ENCODE results near the gene PIM2.

The PIM2 gene

DNA sequence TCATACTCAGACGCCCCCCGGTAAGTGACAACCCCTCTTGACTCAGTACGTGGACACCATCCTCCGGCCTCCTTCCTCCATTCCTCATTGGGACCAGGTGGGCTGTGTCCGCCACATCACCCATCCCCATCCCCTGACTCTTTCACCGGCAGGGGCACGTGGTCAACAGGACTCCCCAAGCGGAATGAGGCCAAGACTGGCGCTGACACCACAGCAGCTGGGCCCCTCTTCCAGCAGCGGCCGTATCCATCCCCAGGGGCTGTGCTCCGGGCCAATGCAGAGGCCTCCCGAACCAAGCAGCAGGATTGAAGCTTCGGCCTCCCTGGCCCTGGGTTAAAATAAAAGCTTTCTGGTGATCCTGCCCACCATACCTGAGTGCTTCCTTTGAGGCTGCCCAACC lies 16.0 kb downstream of the PIM2 start:
- Histone ChIP-seq H3K9ac (ENCODE audit: low read depth, low read length) (no peak overlapping the region), H3K4me1 (ENCODE audit: insufficient read depth, low read length) (no peaks in the 10 kb centered on the region), H3K36me3 (ENCODE audit: insufficient read depth, low read depth, low read length) (peaks cover 55% of the 10 kb centered on the region), H3K27ac (ENCODE audit: low read length) (no peak overlapping the region), H3K27me3 (ENCODE audit: insufficient read depth, low read length) (no peaks in the 10 kb centered on the region), H3K4me3 (ENCODE audit: low read length) (no peak overlapping the region), H3K9me3 (ENCODE audit: insufficient read depth, low read depth, low read length) (no peaks in the 10 kb centered on the region)

DNA sequence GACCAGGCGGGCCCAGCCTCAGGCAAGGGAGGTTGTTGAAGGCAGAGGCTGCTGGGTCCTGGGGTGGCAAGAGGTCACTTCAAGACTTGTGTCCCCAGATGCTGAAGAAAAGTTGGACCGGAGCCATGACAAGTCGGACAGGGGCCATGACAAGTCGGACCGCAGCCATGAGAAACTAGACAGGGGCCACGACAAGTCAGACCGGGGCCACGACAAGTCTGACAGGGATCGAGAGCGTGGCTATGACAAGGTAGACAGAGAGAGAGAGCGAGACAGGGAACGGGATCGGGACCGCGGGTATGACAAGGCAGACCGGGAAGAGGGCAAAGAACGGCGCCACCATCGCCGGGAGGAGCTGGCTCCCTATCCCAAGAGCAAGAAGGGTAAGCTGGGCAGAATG lies 16.7 kb downstream of the PIM2 start:
- peaks cover 55% of the 10 kb centered on the region for H3K36me3 ChIP-seq (ENCODE audit: insufficient read depth, low read depth, low read length)
- H3K27me3 ChIP-seq (ENCODE audit: insufficient read depth, low read length) = no peaks in the 10 kb centered on the region
- H3K4me3 ChIP-seq (ENCODE audit: low read length) = no peak overlapping the region
- H3K27ac ChIP-seq (ENCODE audit: low read length) = no peak overlapping the region
- H3K4me1 ChIP-seq (ENCODE audit: insufficient read depth, low read length) = no peaks in the 10 kb centered on the region
- no peaks in the 10 kb centered on the region for H3K9me3 ChIP-seq (ENCODE audit: insufficient read depth, low read depth, low read length)
- H3K9ac ChIP-seq (ENCODE audit: low read depth, low read length) = no peak overlapping the region

DNA sequence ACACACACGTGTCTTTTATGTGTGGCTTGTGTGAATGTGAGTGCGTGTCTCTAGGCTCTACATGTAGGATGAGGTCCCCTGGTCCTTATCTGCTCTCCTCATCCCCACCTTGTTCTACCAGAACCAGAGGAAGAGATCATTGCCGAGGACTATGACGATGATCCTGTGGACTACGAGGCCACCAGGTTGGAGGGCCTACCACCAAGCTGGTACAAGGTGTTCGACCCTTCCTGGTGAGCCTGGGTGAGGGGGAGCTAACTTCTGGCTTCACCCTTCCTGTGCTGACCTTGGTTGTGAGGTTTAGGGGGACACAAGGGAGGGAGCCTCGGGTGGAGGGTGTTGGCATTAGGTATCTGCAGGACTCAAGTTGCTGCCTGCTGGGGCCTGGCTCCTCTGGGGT lies 17.8 kb downstream of the PIM2 start:
- no peaks in the 10 kb centered on the region for H3K9me3 ChIP-seq (ENCODE audit: insufficient read depth, low read depth, low read length)
- no peak overlapping the region for H3K4me3 ChIP-seq (ENCODE audit: low read length)
- H3K27me3 ChIP-seq (ENCODE audit: insufficient read depth, low read length) = no peaks in the 10 kb centered on the region
- no peak overlapping the region for H3K9ac ChIP-seq (ENCODE audit: low read depth, low read length)
- H3K27ac ChIP-seq (ENCODE audit: low read length) = no peak overlapping the region
- H3K4me1 ChIP-seq (ENCODE audit: insufficient read depth, low read length) = peaks cover 3% of the 10 kb centered on the region; the same call in 1 of the 2 replicates
- H3K36me3 ChIP-seq (ENCODE audit: insufficient read depth, low read depth, low read length) = peaks cover 49% of the 10 kb centered on the region

DNA sequence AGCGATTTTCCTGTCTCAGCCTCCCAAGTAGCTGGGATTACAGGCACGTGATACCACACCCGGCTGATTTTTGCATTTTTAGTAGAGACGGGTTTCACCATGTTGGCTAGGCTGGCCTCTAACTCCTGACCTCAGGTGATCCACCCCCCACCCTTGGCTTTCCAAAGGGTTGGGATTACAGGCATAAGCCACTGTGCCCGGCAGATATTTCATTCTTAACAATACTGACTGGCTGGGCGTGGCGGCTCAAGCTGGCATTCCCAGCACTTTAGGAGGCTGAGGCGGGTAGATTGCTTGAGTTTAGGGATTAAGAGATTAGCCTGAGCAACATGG lies 19.8 kb downstream of the PIM2 start:
- no peaks in the 10 kb centered on the region for H3K9me3 ChIP-seq (ENCODE audit: insufficient read depth, low read depth, low read length)
- peaks cover 3% of the 10 kb centered on the region; the same call in 1 of the 2 replicates for H3K4me1 ChIP-seq (ENCODE audit: insufficient read depth, low read length)
- H3K9ac ChIP-seq (ENCODE audit: low read depth, low read length) = no peak overlapping the region
- no peak overlapping the region for H3K4me3 ChIP-seq (ENCODE audit: low read length)
- peaks cover 56% of the 10 kb centered on the region for H3K36me3 ChIP-seq (ENCODE audit: insufficient read depth, low read depth, low read length)
- no peaks in the 10 kb centered on the region for H3K27me3 ChIP-seq (ENCODE audit: insufficient read depth, low read length)
- H3K27ac ChIP-seq (ENCODE audit: low read length) = no peak overlapping the region

DNA sequence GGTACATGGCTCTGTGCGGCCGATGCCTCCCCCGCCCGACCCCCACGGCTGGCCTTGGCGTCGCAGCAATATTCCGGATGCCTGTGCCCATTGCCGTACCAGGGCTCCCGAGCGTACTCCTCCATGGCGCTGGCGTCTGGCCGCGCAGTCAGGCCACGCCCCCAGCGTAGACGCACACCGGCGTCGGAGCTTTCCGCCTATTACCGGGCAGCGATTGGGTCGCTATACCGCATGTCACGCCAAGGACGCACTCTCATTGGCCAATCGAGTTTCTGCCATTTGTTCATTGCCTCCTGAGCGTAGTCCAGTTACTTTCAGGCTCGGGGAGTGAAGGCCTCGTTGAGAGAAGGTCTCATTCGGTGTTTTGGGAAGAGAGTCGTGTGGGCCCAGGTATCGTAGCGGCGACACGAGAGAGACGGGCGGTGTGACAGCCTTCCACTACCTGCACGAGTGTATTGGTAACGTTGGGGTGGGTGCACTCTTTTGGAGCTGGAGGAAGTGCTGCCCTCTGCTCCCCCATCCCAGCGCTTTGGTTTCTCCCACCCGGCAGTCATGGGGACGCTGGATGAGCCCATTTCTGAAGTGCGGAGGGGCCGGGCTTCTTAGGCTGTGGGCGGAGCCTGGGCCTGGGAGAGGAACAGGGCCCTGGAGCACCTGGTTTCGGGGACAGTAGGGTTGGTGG lies 21.1 kb downstream of the PIM2 start, which contains the start of the genes PQBP1 and TIMM17B:
PQBP1 (plus strand) TSS at position 306 of the 682 bp plus-strand sequence. CDS start 580 bp downstream, outside the sequence.
TIMM17B (minus strand) TSS at position 144 of the 682 bp plus-strand sequence; CDS start at position 125, 19 bp downstream.
- H3K9me3 ChIP-seq (ENCODE audit: insufficient read depth, low read depth, low read length) = no peaks in the 10 kb centered on the region
- peak within 1 kb of the TSS; percentile 91 for H3K4me3 ChIP-seq (ENCODE audit: low read length)
- peaks cover 3% of the 10 kb centered on the region; the same call in 1 of the 2 replicates for H3K4me1 ChIP-seq (ENCODE audit: insufficient read depth, low read length)
- H3K36me3 ChIP-seq (ENCODE audit: insufficient read depth, low read depth, low read length) = peaks cover 53% of the 10 kb centered on the region
- H3K27ac ChIP-seq (ENCODE audit: low read length) = peak within 1 kb of the TSS; percentile 27
- no peaks in the 10 kb centered on the region for H3K27me3 ChIP-seq (ENCODE audit: insufficient read depth, low read length)
- peak within 1 kb of the TSS; percentile 92 for H3K9ac ChIP-seq (ENCODE audit: low read depth, low read length)

DNA sequence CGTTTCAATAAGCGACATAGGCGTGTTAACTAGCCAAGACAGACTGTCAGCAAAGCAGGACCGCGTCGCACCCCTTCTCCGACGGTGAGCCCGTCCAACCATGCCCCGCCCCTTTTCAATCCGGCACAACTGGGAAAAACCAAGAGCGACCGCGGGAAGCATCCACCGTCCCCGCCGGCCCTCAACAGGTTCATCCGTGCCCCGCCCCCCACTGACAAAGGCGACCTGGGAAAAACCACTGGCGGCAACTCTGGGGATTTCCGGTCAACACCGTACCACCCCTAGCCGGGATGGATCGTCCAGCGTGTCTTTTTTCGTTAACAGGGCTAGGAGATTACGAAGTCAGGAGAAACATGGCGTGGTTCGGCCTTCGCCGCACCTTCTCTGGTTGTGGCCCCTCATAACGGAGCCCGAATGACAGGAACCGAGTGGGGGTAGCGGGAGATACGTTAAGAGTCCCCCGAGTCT lies 21.6 kb downstream of the PIM2 start:
- Histone ChIP-seq H3K36me3 (ENCODE audit: insufficient read depth, low read depth, low read length) (peaks cover 47% of the 10 kb centered on the region), H3K27ac (ENCODE audit: low read length) (peak overlapping the region; percentile 27), H3K4me1 (ENCODE audit: insufficient read depth, low read length) (peaks cover 3% of the 10 kb centered on the region; the same call in 1 of the 2 replicates), H3K4me3 (ENCODE audit: low read length) (peak overlapping the region; percentile 91), H3K9ac (ENCODE audit: low read depth, low read length) (peak overlapping the region; percentile 92), H3K9me3 (ENCODE audit: insufficient read depth, low read depth, low read length) (no peaks in the 10 kb centered on the region), H3K27me3 (ENCODE audit: insufficient read depth, low read length) (no peaks in the 10 kb centered on the region)

DNA sequence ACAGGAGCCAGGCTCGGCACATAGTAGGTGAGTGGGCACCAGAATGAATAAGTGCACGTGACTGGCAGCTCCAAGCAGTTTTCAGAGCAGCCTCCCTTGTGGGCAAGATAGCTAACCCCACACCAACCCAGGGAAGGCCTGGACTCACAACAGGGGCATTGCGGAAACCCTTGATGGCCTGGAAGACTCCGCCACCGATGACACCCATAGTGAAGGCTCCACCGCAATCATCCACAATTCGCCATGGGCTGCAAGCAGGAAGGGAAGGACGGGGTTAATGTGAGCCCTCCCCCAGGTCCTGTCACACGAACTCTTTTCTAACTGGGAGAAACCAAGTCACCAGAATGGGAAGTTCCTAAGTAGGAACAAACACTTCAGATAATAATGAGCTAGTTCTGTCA lies 22.2 kb downstream of the PIM2 start:
- H3K27ac ChIP-seq (ENCODE audit: low read length) = no peak overlapping the region
- H3K27me3 ChIP-seq (ENCODE audit: insufficient read depth, low read length) = no peaks in the 10 kb centered on the region

DNA sequence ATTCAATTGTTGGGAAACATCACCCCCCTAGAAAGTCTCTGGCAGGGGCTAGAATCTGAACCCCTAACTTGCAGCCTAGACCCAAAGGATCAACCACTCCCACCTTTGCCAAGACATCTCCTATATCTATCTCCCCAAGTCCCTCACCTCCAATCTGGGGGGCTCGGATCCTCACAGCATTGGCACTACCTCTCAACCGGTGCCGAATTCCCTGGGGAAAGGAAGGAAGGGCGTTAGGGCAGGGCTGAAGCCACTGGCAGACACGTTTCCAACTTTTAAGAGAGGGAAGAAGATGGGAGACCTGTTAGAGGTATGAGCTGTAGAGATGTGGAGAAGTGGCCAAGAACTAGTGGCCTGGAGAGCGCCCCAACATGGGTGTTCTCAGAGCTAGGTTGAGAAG lies 23.9 kb downstream of the PIM2 start:
- Histone ChIP-seq H3K4me1 (ENCODE audit: insufficient read depth, low read length) (peaks cover 3% of the 10 kb centered on the region; the same call in 1 of the 2 replicates), H3K9ac (ENCODE audit: low read depth, low read length) (no peak overlapping the region), H3K4me3 (ENCODE audit: low read length) (no peak overlapping the region), H3K27ac (ENCODE audit: low read length) (no peak overlapping the region), H3K27me3 (ENCODE audit: insufficient read depth, low read length) (no peaks in the 10 kb centered on the region), H3K36me3 (ENCODE audit: insufficient read depth, low read depth, low read length) (peaks cover 32% of the 10 kb centered on the region; the same call in 1 of the 2 replicates), H3K9me3 (ENCODE audit: insufficient read depth, low read depth, low read length) (no peaks in the 10 kb centered on the region)

More for the DNA sequence above, 22.2 kb downstream of the PIM2 start:
- peaks cover 41% of the 10 kb centered on the region for H3K36me3 ChIP-seq (ENCODE audit: insufficient read depth, low read depth, low read length)
- no peaks in the 10 kb centered on the region for H3K9me3 ChIP-seq (ENCODE audit: insufficient read depth, low read depth, low read length)
- peaks cover 3% of the 10 kb centered on the region; the same call in 1 of the 2 replicates for H3K4me1 ChIP-seq (ENCODE audit: insufficient read depth, low read length)
- H3K4me3 ChIP-seq (ENCODE audit: low read length) = peak overlapping the region; percentile 91
- H3K9ac ChIP-seq (ENCODE audit: low read depth, low read length) = peak overlapping the region; percentile 92

DNA sequence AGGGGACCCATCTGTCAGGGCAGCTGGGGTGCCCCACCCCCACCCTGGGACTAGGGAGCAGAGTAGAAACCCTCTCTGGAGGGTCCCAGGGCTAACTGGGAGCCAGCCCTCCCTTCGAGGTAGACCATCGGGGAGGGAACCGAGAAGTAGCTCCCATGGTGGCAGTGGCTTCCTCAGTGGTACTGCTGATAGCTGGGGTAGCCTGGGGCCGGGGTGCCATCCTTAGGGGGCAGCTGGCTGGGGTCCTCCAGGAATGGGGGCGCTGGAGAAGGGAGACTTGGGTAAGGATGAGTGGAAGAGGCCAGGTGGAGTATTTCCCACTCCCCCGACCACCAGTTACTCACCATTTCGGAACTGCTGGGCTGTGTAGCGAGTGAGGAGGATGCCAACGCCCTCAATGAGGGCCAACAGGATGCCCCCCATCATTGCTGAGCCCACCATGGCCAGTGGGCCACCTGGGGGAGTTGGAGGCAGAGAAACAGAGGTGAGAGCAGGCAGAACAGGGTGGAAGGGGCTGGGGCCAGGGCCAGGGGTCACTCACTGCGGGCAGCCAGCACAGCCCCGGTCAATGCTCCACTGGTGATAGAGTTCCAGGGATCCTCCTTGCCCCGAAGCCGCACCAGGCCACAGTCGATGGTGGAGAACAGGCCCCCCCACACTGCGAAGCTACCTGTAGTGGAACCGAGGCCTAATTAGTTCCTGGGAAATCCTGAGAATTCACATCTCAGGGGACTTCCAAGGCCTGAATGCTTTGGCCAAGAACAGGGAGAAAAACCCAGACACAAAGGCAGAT lies 25.1 kb downstream of the PIM2 start:
- Histone ChIP-seq H3K27me3 (ENCODE audit: insufficient read depth, low read length) (no peaks in the 10 kb centered on the region), H3K27ac (ENCODE audit: low read length) (no peak overlapping the region), H3K9ac (ENCODE audit: low read depth, low read length) (no peak overlapping the region), H3K9me3 (ENCODE audit: insufficient read depth, low read depth, low read length) (no peaks in the 10 kb centered on the region), H3K4me3 (ENCODE audit: low read length) (no peak overlapping the region), H3K4me1 (ENCODE audit: insufficient read depth, low read length) (peaks cover 3% of the 10 kb centered on the region; the same call in 1 of the 2 replicates), H3K36me3 (ENCODE audit: insufficient read depth, low read depth, low read length) (peaks cover 24% of the 10 kb centered on the region; the same call in 1 of the 2 replicates)

DNA sequence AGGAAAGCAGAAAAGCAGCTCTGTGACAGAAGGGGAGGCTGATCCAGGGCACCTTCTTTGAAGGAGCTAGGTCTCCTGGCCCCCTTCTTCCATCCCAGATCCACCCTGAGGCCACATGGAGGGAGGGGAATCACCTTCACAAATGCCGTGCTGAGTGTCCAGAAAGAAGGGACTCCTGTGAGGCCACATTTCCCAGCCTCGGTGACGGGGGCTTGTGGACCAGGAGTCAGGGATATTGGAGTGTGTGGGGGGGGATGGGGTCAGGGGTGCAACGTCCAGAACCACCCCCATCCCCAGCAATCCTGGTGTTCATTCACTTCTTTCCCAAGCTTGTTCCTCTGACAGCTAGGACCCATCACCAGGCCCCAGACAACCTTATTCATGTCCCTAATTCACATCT lies 25.9 kb downstream of the PIM2 start:
- peaks cover 24% of the 10 kb centered on the region; the same call in 1 of the 2 replicates for H3K36me3 ChIP-seq (ENCODE audit: insufficient read depth, low read depth, low read length)
- no peak overlapping the region for H3K4me3 ChIP-seq (ENCODE audit: low read length)
- H3K4me1 ChIP-seq (ENCODE audit: insufficient read depth, low read length) = peaks cover 3% of the 10 kb centered on the region; the same call in 1 of the 2 replicates
- no peaks in the 10 kb centered on the region for H3K9me3 ChIP-seq (ENCODE audit: insufficient read depth, low read depth, low read length)
- H3K27me3 ChIP-seq (ENCODE audit: insufficient read depth, low read length) = no peaks in the 10 kb centered on the region
- no peak overlapping the region for H3K9ac ChIP-seq (ENCODE audit: low read depth, low read length)
- no peak overlapping the region for H3K27ac ChIP-seq (ENCODE audit: low read length)

DNA sequence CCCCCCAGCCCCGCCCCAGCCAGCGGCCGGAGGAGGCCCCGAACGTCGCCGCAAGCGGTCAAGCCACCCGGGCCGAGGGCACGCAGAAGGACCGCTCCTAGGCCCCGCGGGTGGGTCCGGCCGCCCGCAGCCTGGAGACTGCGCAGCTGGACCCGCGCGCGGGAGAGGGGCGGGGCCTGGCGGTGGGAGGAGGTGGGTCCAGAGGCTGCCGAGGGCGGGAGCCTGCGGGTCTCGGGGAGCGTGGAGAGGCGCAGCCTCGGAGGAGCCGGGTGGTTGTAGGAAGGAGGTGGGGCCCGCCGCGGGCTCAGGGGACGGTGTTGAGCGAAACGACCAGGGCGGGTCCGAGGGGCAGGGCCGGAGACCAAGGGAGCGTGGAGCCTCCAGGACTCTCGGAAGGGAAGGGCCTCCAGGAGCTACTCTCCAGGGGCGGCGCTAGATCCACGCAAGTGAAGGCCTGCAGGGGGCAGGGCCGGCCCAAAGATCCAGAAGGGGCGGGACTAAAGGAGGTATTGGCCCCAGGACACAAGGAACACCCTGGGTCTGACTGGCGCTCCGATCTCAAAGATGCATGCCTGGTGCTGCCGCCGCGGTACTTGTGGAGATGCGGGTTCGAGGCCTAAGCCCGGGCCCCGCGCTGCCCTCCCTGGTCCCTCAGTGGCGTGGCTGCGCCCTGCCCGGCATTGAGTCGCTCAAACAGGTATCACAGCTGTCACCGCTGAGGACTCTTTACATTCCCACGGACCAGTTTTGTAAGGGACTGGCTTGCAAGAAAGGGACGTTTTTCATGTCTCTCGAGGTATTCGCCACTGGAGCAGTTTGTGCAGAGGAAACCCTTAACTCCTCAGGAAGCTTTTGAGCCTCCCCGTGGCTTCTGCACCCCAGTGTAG lies 27.2 kb downstream of the PIM2 start:
- peak overlapping the region; percentile 20; the same call in 1 of the 2 replicates for H3K9ac ChIP-seq (ENCODE audit: low read depth, low read length)
- peaks cover 3% of the 10 kb centered on the region; the same call in 1 of the 2 replicates for H3K4me1 ChIP-seq (ENCODE audit: insufficient read depth, low read length)
- H3K27ac ChIP-seq (ENCODE audit: low read length) = no peak overlapping the region
- peak overlapping the region; percentile 61; the same call in 1 of the 2 replicates for H3K4me3 ChIP-seq (ENCODE audit: low read length)
- no peaks in the 10 kb centered on the region for H3K9me3 ChIP-seq (ENCODE audit: insufficient read depth, low read depth, low read length)
- peaks cover 24% of the 10 kb centered on the region; the same call in 1 of the 2 replicates for H3K36me3 ChIP-seq (ENCODE audit: insufficient read depth, low read depth, low read length)
- H3K27me3 ChIP-seq (ENCODE audit: insufficient read depth, low read length) = no peaks in the 10 kb centered on the region

All from iPS-20b (cell line).